HUDEP-2 (cell line): ENCODE data around the gene SELENOO.
A peak's percentile ranks its signal among the peaks of the same experiment; 100 is the strongest.

Source experiments
- DNase-seq, 76 experiments: peaks; one replicate each; lab custom pipeline; 2025; ENCODE audit not compliant: unreplicated experiment in 76 of 76; lab: John Stamatoyannopoulos, UW

The SELENOO gene

GRCh38 chr22:50200461-50201190 is at the start of gene SELENOO:
Gene SELENOO (plus strand): TSS chr22:50201011. CDS start chr22:50201037, 26 bp downstream.
- DNase-seq, result peak in 71 of 76 experiments; percentile 20 to 92 (median 80)

- DNase-seq, result no peak
Measured at GRCh38 chr22:50151571-50152537, 49.0 kb upstream of the SELENOO start.

- no peak for DNase-seq
Measured at GRCh38 chr22:50153056-50153755, 47.6 kb upstream of the SELENOO start.

GRCh38 chr22:50153756-50154140 is 47.1 kb upstream of the SELENOO start:
- DNase-seq, result no peak

GRCh38 chr22:50157709-50158375 is 43.0 kb upstream of the SELENOO start:
- no peak for DNase-seq

GRCh38 chr22:50160947-50161346 is 39.9 kb upstream of the SELENOO start:
- DNase-seq, result no peak

GRCh38 chr22:50161508-50162390 is 39.1 kb upstream of the SELENOO start:
- DNase-seq, result no peak

- peak in 11 of 76 experiments; percentile 12 to 60 (median 32) for DNase-seq
Measured at GRCh38 chr22:50162391-50162956, 38.3 kb upstream of the SELENOO start.

GRCh38 chr22:50165436-50166123 is 35.2 kb upstream of the SELENOO start:
- DNase-seq, result no peak

- no peak for DNase-seq
Measured at GRCh38 chr22:50167689-50168489, 32.9 kb upstream of the SELENOO start.

- DNase-seq, result peak in 12 of 76 experiments; percentile 17 to 44 (median 30)
Measured at GRCh38 chr22:50168490-50169180, 32.2 kb upstream of the SELENOO start.

- no peak for DNase-seq
Measured at GRCh38 chr22:50169181-50169759, 31.5 kb upstream of the SELENOO start.

- DNase-seq, result peak in 8 of 76 experiments; percentile 5 to 42 (median 20)
Measured at GRCh38 chr22:50169774-50170341, 31.0 kb upstream of the SELENOO start.

- DNase-seq, result no peak
Measured at GRCh38 chr22:50170453-50171318, 30.1 kb upstream of the SELENOO start, which contains the start of gene PANX2. Gene PANX2 (plus strand): TSS chr22:50170731. CDS start chr22:50170731, 0 bp downstream.

GRCh38 chr22:50171319-50171964 is 29.4 kb upstream of the SELENOO start:
- no peak for DNase-seq
